ENCODE results near the gene UBE2H. TPM values are rescaled to one million over a fixed set of nuclear protein-coding genes. Genes with fewer than 3 reads are reported as not detected.

UBE2H gene
- total RNA-seq, 1 donor from 2014 or later, result 194 TPM

DNA sequence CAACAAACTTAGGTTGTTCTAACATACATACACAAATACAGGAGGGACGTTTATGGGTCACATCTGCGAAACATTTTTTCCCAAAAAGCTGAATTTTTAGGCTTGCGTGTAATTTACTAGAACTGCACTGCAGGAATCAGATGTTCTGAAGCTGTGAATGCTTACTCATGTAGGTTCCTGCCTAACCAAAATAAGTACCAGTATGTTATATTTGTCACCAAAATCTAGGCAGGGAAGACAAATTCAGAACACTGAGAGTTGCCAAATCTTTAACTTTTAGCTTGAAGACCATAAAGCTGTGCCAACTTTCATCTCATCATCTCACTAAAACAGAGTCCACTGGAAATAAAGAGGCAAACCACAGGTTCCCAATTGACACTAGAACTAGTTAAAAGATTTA, 5.7 kb downstream of the UBE2H start:
- Mint-ChIP-seq H3K36me3 (ENCODE audit: low read depth, unreplicated experiment) (peaks cover 12% of the 10 kb centered on the region), H3K4me1 (ENCODE audit: low read depth, unreplicated experiment) (peaks cover 19% of the 10 kb centered on the region), H3K4me3 (ENCODE audit: unreplicated experiment) (no peak overlapping the region), H3K27ac (ENCODE audit: unreplicated experiment) (peak overlapping the region; percentile 50), H3K9me3 (ENCODE audit: unreplicated experiment) (no peaks in the 10 kb centered on the region), H3K27me3 (ENCODE audit: low read depth, unreplicated experiment) (no peaks in the 10 kb centered on the region)
- peaks cover 87% of the 10 kb centered on the region for H4K20me1 ChIP-seq (ENCODE audit: insufficient read depth, low read length)
- H3K9ac ChIP-seq (ENCODE audit: low read length), result no peak overlapping the region
- H3K36me3 ChIP-seq (ENCODE audit: insufficient read depth, low read length), result peaks cover 2% of the 10 kb centered on the region
- FAIRE-seq (no peak), DNase-seq (ENCODE audit: low read depth) (no peak)
- no peaks in the 10 kb centered on the region for H3K27me3 ChIP-seq (ENCODE audit: insufficient read depth, low read length)
- peaks cover 24% of the 10 kb centered on the region for H3K4me1 ChIP-seq (ENCODE audit: insufficient read depth, low read length)
- no peak overlapping the region for H2AFZ ChIP-seq (ENCODE audit: low read depth, low read length)
- H3K9me3 ChIP-seq (ENCODE audit: insufficient read depth, low read depth, low read length), result no peaks in the 10 kb centered on the region
- TF ChIP-seq EZH2 (IDR thresholded peaks at IDR 0.05; ENCODE audit: insufficient read depth, low read length), result no peak
- TF ChIP-seq, protein P1, sequence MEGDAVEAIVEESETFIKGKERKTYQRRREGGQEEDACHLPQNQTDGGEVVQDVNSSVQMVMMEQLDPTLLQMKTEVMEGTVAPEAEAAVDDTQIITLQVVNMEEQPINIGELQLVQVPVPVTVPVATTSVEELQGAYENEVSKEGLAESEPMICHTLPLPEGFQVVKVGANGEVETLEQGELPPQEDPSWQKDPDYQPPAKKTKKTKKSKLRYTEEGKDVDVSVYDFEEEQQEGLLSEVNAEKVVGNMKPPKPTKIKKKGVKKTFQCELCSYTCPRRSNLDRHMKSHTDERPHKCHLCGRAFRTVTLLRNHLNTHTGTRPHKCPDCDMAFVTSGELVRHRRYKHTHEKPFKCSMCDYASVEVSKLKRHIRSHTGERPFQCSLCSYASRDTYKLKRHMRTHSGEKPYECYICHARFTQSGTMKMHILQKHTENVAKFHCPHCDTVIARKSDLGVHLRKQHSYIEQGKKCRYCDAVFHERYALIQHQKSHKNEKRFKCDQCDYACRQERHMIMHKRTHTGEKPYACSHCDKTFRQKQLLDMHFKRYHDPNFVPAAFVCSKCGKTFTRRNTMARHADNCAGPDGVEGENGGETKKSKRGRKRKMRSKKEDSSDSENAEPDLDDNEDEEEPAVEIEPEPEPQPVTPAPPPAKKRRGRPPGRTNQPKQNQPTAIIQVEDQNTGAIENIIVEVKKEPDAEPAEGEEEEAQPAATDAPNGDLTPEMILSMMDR (IDR thresholded peaks at IDR 0.05; ENCODE audit: insufficient read depth, low read depth, low read length), result no peak
- peak overlapping the region; percentile 41 for H3K4me2 ChIP-seq (ENCODE audit: low read length)
- no peak overlapping the region for H3K27ac ChIP-seq (ENCODE audit: low read depth, low read length)
- no peak overlapping the region for H3K4me3 ChIP-seq (ENCODE audit: insufficient read depth, low read depth, low read length)
- H3K79me2 ChIP-seq (ENCODE audit: insufficient read depth, low read length), result peaks cover 99% of the 10 kb centered on the region

GRCh38 chr7:129946282-129946681, 6.5 kb downstream of the UBE2H start:
- Histone ChIP-seq H3K36me3 (ENCODE audit: insufficient read depth, low read length) (peaks cover 2% of the 10 kb centered on the region), H3K4me2 (ENCODE audit: low read length) (no peak overlapping the region), H3K27ac (ENCODE audit: low read depth, low read length) (no peak overlapping the region), H3K79me2 (ENCODE audit: insufficient read depth, low read length) (peaks cover 99% of the 10 kb centered on the region), H2AFZ (ENCODE audit: low read depth, low read length) (no peak overlapping the region), H3K27me3 (ENCODE audit: insufficient read depth, low read length) (no peaks in the 10 kb centered on the region), H3K9ac (ENCODE audit: low read length) (no peak overlapping the region), H3K4me1 (ENCODE audit: insufficient read depth, low read length) (peaks cover 24% of the 10 kb centered on the region), H3K9me3 (ENCODE audit: insufficient read depth, low read depth, low read length) (no peaks in the 10 kb centered on the region), H4K20me1 (ENCODE audit: insufficient read depth, low read length) (peaks cover 86% of the 10 kb centered on the region), H3K4me3 (ENCODE audit: insufficient read depth, low read depth, low read length) (no peak overlapping the region)
- no peaks in the 10 kb centered on the region for H3K27me3 Mint-ChIP-seq (ENCODE audit: low read depth, unreplicated experiment)
- DNase-seq (ENCODE audit: low read depth) (no peak), FAIRE-seq (no peak)
- peaks cover 19% of the 10 kb centered on the region for H3K4me1 Mint-ChIP-seq (ENCODE audit: low read depth, unreplicated experiment)
- H3K27ac Mint-ChIP-seq (ENCODE audit: unreplicated experiment), result no peak overlapping the region
- H3K36me3 Mint-ChIP-seq (ENCODE audit: low read depth, unreplicated experiment), result peaks cover 13% of the 10 kb centered on the region
- TF ChIP-seq, protein P1 (IDR thresholded peaks at IDR 0.05; ENCODE audit: insufficient read depth, low read depth, low read length), result no peak
- TF ChIP-seq EZH2 (IDR thresholded peaks at IDR 0.05; ENCODE audit: insufficient read depth, low read length), result no peak
- no peaks in the 10 kb centered on the region for H3K9me3 Mint-ChIP-seq (ENCODE audit: unreplicated experiment)
- peak overlapping the region; percentile 46 for H3K4me3 Mint-ChIP-seq (ENCODE audit: unreplicated experiment)

GRCh38 chr7:129943352-129943751, 9.4 kb downstream of the UBE2H start:
- DNase-seq (ENCODE audit: low read depth), result no peak
- H4K20me1 ChIP-seq (ENCODE audit: insufficient read depth, low read length), result peaks cover 94% of the 10 kb centered on the region
- H3K27me3 ChIP-seq (ENCODE audit: insufficient read depth, low read length), result no peaks in the 10 kb centered on the region
- H3K4me1 Mint-ChIP-seq (ENCODE audit: low read depth, unreplicated experiment), result peaks cover 19% of the 10 kb centered on the region
- no peaks in the 10 kb centered on the region for H3K9me3 Mint-ChIP-seq (ENCODE audit: unreplicated experiment)
- no peak overlapping the region for H3K27ac ChIP-seq (ENCODE audit: low read depth, low read length)
- H3K9ac ChIP-seq (ENCODE audit: low read length), result no peak overlapping the region
- no peak overlapping the region for H2AFZ ChIP-seq (ENCODE audit: low read depth, low read length)
- H3K36me3 Mint-ChIP-seq (ENCODE audit: low read depth, unreplicated experiment), result peaks cover 14% of the 10 kb centered on the region
- no peak overlapping the region for H3K4me3 ChIP-seq (ENCODE audit: insufficient read depth, low read depth, low read length)
- H3K27me3 Mint-ChIP-seq (ENCODE audit: low read depth, unreplicated experiment), result no peaks in the 10 kb centered on the region
- H3K9me3 ChIP-seq (ENCODE audit: insufficient read depth, low read depth, low read length), result no peaks in the 10 kb centered on the region
- no peak overlapping the region for H3K4me3 Mint-ChIP-seq (ENCODE audit: unreplicated experiment)
- H3K4me2 ChIP-seq (ENCODE audit: low read length), result no peak overlapping the region
- peaks cover 9% of the 10 kb centered on the region for H3K4me1 ChIP-seq (ENCODE audit: insufficient read depth, low read length)
- no peak for FAIRE-seq
- H3K36me3 ChIP-seq (ENCODE audit: insufficient read depth, low read length), result peaks cover 2% of the 10 kb centered on the region
- TF ChIP-seq, protein P1 (IDR thresholded peaks at IDR 0.05; ENCODE audit: insufficient read depth, low read depth, low read length), result no peak
- no peak for TF ChIP-seq EZH2 (IDR thresholded peaks at IDR 0.05; ENCODE audit: insufficient read depth, low read length)
- H3K79me2 ChIP-seq (ENCODE audit: insufficient read depth, low read length), result peaks cover 98% of the 10 kb centered on the region
- H3K27ac Mint-ChIP-seq (ENCODE audit: unreplicated experiment), result no peak overlapping the region
